ENCODE results near the gene PTPN18.
"Not testable (repeated sequence)": the region's sequence is repeated elsewhere in the genome, so short reads cannot be mapped to it uniquely, and the experiment has no call there.

PTPN18 gene

GRCh38 chr2:130355578-130356431, at the start of gene PTPN18:
PTPN18 (plus strand) TSS chr2:130356056; CDS start chr2:130356108, 52 bp downstream.
- DNase-seq (ENCODE audit: low read depth in 2 of 2): peak in 1 of 2 donors; percentile 41

GRCh38 chr2:130307850-130308249, 48.0 kb upstream of the PTPN18 start:
- no peak for DNase-seq (ENCODE audit: low read depth in 2 of 2)

- DNase-seq (ENCODE audit: low read depth in 2 of 2): no peak
Measured at GRCh38 chr2:130310881-130311280, 45.0 kb upstream of the PTPN18 start.

GRCh38 chr2:130313812-130314334, 42.0 kb upstream of the PTPN18 start:
- DNase-seq (ENCODE audit: low read depth in 2 of 2): no peak

GRCh38 chr2:130314377-130314776, 41.5 kb upstream of the PTPN18 start:
- DNase-seq (ENCODE audit: low read depth in 2 of 2): no peak

GRCh38 chr2:130316596-130316995, 39.3 kb upstream of the PTPN18 start:
- no peak for DNase-seq (ENCODE audit: low read depth in 2 of 2)

- no peak for DNase-seq (ENCODE audit: low read depth in 2 of 2)
Measured at GRCh38 chr2:130318906-130319305, 37.0 kb upstream of the PTPN18 start.

- DNase-seq (ENCODE audit: low read depth in 2 of 2): no peak
Measured at GRCh38 chr2:130319536-130319935, 36.3 kb upstream of the PTPN18 start.

GRCh38 chr2:130327703-130328527, 27.9 kb upstream of the PTPN18 start:
- DNase-seq (ENCODE audit: low read depth in 2 of 2): no peak

- DNase-seq (ENCODE audit: low read depth in 2 of 2): no peak
Measured at GRCh38 chr2:130328710-130329109, 27.1 kb upstream of the PTPN18 start.

- DNase-seq (ENCODE audit: low read depth in 2 of 2): peak; percentile 43 to 52
Measured at GRCh38 chr2:130332271-130333073, 23.4 kb upstream of the PTPN18 start.

- DNase-seq (ENCODE audit: low read depth in 2 of 2): not testable (repeated sequence)
Measured at GRCh38 chr2:130333253-130333652, 22.6 kb upstream of the PTPN18 start.

- no peak for DNase-seq (ENCODE audit: low read depth in 2 of 2)
Measured at GRCh38 chr2:130334026-130334425, 21.8 kb upstream of the PTPN18 start.

GRCh38 chr2:130335226-130335625, 20.6 kb upstream of the PTPN18 start:
- no peak for DNase-seq (ENCODE audit: low read depth in 2 of 2)

GRCh38 chr2:130336150-130336876, 19.5 kb upstream of the PTPN18 start:
- DNase-seq (ENCODE audit: low read depth in 2 of 2): no peak

- no peak for DNase-seq (ENCODE audit: low read depth in 2 of 2)
Measured at GRCh38 chr2:130336877-130337734, 18.8 kb upstream of the PTPN18 start.

- no peak for DNase-seq (ENCODE audit: low read depth in 2 of 2)
Measured at GRCh38 chr2:130337735-130338325, 18.0 kb upstream of the PTPN18 start.

GRCh38 chr2:130338793-130339345, 17.0 kb upstream of the PTPN18 start:
- DNase-seq (ENCODE audit: low read depth in 2 of 2): no peak

All from stimulated activated CD8-positive, alpha-beta memory T cell treated with anti-CD3 and anti-CD28 coated beads, Interleukin-7, amount 100 ng/mL, for 1 hour (primary cell).